ENCODE measurements around the gene SSR1.

GRCh38 chr6:7230327-7230691, 82.7 kb downstream of the SSR1 start:
- TF ChIP-seq POLR2A (IDR thresholded peaks at IDR 0.05): no peak
- no peak for TF ChIP-seq CTCF (IDR thresholded peaks at IDR 0.05)

Measured in right lobe of liver (tissue), 4 donors.